Stimulated activated CD4-positive, alpha-beta T cell treated with anti-CD3 and anti-CD28 coated beads, Interleukin-1b, Interleukin-23, amount 100 ng/mL, for 24 hours (primary cell): ENCODE data around the gene CRKL.
"Not testable (repeated sequence)": the region's sequence is repeated elsewhere in the genome, so short reads cannot be mapped to it uniquely, and the experiment has no call there.

Source experiments
- DNase-seq, 4 experiments: peaks; one replicate each; pipeline ENCODE4 v3.0.0-alpha.2; 2020; ENCODE audit warnings: low read depth in 4 of 4, low spot score in 1 of 4

The CRKL gene

GRCh38 chr22:20916916-20917810 lies at the start of gene CRKL:
TSS of gene CRKL (plus strand) at chr22:20917407. CDS start at chr22:20917935, 528 bp downstream.
- peak; percentile 86 to 95 (median 92) for DNase-seq

- DNase-seq = no peak
Measured at GRCh38 chr22:20868025-20868962, 48.9 kb upstream of the CRKL start.

GRCh38 chr22:20869234-20869633 lies 48.0 kb upstream of the CRKL start:
- no peak for DNase-seq

GRCh38 chr22:20873214-20873613 lies 44.0 kb upstream of the CRKL start:
- DNase-seq = no peak

- no peak for DNase-seq
Measured at GRCh38 chr22:20875296-20875695, 41.9 kb upstream of the CRKL start.

GRCh38 chr22:20877715-20878114 lies 39.5 kb upstream of the CRKL start:
- no peak for DNase-seq

GRCh38 chr22:20881231-20881630 lies 36.0 kb upstream of the CRKL start:
- DNase-seq = no peak

- DNase-seq = no peak
Measured at GRCh38 chr22:20881869-20882815, 35.1 kb upstream of the CRKL start.

GRCh38 chr22:20882855-20883254 lies 34.4 kb upstream of the CRKL start:
- no peak for DNase-seq

GRCh38 chr22:20884454-20884853 lies 32.8 kb upstream of the CRKL start:
- DNase-seq = no peak

- no peak for DNase-seq
Measured at GRCh38 chr22:20885017-20885556, 32.1 kb upstream of the CRKL start.

GRCh38 chr22:20885557-20886323 lies 31.5 kb upstream of the CRKL start:
- DNase-seq = peak in 2 of 4 experiments; percentile 7 to 11

- no peak for DNase-seq
Measured at GRCh38 chr22:20887375-20887774, 29.8 kb upstream of the CRKL start.

- no peak for DNase-seq
Measured at GRCh38 chr22:20889025-20889704, 28.0 kb upstream of the CRKL start.

- no peak for DNase-seq
Measured at GRCh38 chr22:20889904-20890540, 27.2 kb upstream of the CRKL start.

GRCh38 chr22:20890975-20891374 lies 26.2 kb upstream of the CRKL start:
- no peak for DNase-seq

- not testable (repeated sequence) for DNase-seq
Measured at GRCh38 chr22:20897737-20898136, 19.5 kb upstream of the CRKL start.

- no peak for DNase-seq
Measured at GRCh38 chr22:20899827-20900423, 17.3 kb upstream of the CRKL start.
